Stimulated activated CD8-positive, alpha-beta memory T cell treated with anti-CD3 and anti-CD28 coated beads, Interleukin-4, amount 100 ng/mL, for 4 hours (primary cell): ENCODE data around the gene CCDC32.
"Not testable (repeated sequence)": the region's sequence is repeated elsewhere in the genome, so short reads cannot be mapped to it uniquely, and the experiment has no call there.

Experiments used
- DNase-seq, 2 donors: peaks; one replicate each; pipeline ENCODE4 v3.0.0-alpha.2; 2020; ENCODE audit warnings: low read depth in 2 of 2, low spot score in 1 of 2

The CCDC32 gene

DNA sequence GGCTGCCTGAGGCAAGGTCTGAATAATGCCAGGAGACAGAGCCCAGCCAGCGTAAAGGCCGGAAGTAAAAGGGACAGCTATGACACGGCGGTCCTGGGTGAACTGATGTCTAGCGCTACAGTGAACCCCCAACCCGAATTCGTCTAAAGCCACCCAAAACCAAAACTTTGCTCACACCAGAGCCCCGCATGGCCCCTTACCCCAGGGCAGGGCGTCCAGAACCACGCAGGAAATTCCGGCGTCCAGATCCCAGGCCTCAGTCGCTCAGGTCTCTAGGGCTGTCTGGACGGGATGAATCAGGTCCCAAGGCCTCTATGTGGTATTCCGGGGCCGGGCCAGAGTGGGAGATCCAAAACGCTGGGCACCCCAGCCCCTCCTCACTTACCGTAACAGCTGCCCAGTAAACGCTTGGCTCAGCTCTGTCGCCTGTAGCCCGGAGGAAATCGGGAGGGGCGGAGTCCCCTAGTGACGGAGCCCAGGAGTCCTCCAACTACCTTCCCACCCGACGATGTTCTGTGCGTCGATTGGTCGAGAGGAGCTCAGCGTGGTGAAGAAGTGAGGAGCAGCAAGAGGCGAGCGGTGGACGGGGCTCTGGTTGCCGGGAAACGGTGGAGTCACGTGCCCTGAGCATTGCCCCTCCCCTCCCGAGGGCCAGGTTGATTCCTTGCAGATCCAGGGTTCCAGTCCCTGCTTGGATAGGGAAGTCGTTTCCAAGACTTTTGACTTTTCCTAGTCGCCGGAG lies at the start of gene CCDC32:
Gene CCDC32 (minus strand): TSS at position 452 of the 742 bp plus-strand sequence. CDS start 2,027 bp downstream, outside the sequence.
- DNase-seq = peak; percentile 89 to 92

DNA sequence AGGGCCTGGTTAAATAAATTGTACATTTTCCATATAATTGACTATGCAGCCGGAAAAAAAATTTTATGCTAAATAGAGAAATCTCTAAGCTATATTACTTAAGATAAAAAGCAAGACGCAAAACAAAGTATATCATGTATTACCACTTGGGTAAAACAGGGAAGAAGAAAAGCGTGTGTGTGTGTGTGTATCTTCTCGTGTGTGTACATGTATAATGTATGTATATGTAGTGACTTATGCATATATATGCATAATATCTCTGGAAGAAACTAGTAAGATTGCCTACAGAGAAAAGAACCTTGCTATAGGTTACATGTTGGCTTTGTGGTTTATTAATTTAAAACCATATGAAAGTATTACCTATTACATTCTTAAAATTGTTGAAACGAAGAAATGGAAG lies 48.2 kb upstream of the CCDC32 start:
- DNase-seq = no peak

- no peak for DNase-seq
Observed at GRCh38 chr15:40603935-40604334, 39.1 kb upstream of the CCDC32 start.

GRCh38 chr15:40600956-40601355 lies 36.1 kb upstream of the CCDC32 start:
- DNase-seq = no peak

DNA sequence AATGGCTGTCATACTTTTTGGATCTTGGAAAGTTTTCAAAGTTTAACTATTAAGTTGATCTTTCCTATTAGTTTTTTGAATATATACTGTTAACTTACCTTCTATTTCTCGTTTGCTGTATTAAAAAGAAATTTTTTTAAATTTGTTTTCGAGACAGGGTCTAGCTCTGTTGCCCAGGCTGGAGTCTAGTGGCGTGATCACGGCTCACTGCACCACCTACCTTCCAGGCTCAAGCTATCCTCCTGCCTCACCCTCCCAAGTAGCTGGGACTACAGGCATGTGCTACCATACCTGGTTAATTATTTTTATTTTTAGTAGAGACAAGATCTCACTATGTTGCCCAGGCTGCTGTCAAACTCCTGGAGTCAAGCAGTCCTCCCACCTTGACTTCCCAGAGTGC lies 33.8 kb upstream of the CCDC32 start:
- DNase-seq = no peak

DNA sequence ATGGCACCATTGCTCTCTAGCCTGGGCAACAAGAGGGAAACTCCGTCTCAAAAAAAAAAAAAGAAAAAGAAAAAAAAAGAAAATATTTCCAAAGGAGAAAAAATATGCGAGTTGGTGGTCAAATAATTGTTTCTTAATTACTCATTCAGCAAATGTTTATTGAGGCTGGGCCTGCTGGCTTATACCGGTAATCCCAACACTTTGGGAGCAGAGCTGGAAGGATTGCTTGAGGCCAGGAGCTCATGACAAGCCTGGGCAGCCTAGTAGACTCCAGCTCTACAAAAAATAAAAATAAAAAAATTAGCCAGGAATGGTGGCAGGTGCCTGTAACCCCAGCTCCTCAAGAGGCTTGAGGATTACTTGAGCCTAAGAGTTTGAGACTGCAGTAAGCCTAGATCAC lies 33.3 kb upstream of the CCDC32 start:
- no peak for DNase-seq

- DNase-seq = no peak
Observed at GRCh38 chr15:40597024-40597423, 32.2 kb upstream of the CCDC32 start.

- DNase-seq = no peak
Observed at GRCh38 chr15:40595773-40596172, 30.9 kb upstream of the CCDC32 start.

GRCh38 chr15:40595219-40595618 lies 30.4 kb upstream of the CCDC32 start:
- DNase-seq = no peak

- DNase-seq = no peak
Observed at GRCh38 chr15:40594429-40594836, 29.6 kb upstream of the CCDC32 start.

- DNase-seq = peak; percentile 71 to 83
Observed at GRCh38 chr15:40593588-40594428, 29.0 kb upstream of the CCDC32 start, which contains the start of gene KNL1. KNL1 (plus strand) TSS chr15:40594249; CDS start chr15:40602932, 8,683 bp downstream.

GRCh38 chr15:40593165-40593564 lies 28.3 kb upstream of the CCDC32 start:
- no peak for DNase-seq

GRCh38 chr15:40591389-40591788 lies 26.5 kb upstream of the CCDC32 start:
- DNase-seq = no peak

DNA sequence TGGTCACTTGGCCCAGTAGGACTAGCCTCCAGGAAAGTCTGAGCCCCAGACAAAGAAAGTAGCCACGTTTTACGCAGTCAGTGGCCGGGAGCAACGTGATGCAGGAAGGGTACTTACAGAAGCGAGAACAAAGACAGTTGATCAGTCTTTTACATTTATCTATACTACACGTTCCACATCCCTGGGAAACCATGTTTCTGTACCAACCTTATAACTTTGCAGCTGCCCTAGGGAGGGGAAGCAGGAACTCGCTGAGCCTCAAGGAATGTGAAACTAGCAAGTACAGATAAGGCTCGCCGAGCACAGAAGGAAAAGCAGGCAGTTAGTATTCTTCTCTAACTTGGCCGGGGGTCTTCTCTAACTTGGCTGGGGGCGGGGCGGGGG lies 25.8 kb upstream of the CCDC32 start:
- no peak for DNase-seq

DNA sequence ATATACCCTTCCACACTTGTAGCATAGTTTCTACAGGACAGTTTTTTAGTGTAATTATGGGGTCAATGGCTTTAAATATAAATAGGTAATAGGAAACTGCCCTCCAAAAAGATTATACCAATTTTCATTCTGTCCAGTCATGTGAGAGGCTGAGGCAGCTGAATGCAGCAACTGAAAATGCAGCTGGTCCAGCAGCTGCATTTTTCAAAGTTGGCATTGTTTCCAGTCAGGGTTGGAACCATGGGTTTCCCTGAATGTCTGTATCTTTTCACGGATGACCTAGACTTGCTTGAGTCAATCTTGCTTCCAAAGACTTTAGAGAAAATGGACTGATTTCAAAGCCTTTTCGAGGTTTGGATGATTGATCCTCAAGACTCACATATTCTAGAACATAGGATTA lies 19.3 kb upstream of the CCDC32 start:
- no peak for DNase-seq

GRCh38 chr15:40582726-40583246 lies 17.9 kb upstream of the CCDC32 start:
- DNase-seq = no peak

GRCh38 chr15:40581796-40582195 lies 17.0 kb upstream of the CCDC32 start:
- not testable (repeated sequence) for DNase-seq

- DNase-seq = no peak
Observed at GRCh38 chr15:40578892-40579291, 14.1 kb upstream of the CCDC32 start.

- not testable (repeated sequence) for DNase-seq
Observed at GRCh38 chr15:40576914-40577313, 12.1 kb upstream of the CCDC32 start.

GRCh38 chr15:40575113-40575512 lies 10.3 kb upstream of the CCDC32 start:
- no peak for DNase-seq

- DNase-seq = peak; percentile 85 to 87
Observed at GRCh38 chr15:40569129-40569953, 4.5 kb upstream of the CCDC32 start, which contains the start of gene RPUSD2. RPUSD2 (plus strand) TSS chr15:40569299; CDS start chr15:40569338, 39 bp downstream.
